ENCODE data around the gene CRIM1.
A peak's percentile ranks its signal among the peaks of the same experiment; 100 is the strongest.

Gene CRIM1

DNA sequence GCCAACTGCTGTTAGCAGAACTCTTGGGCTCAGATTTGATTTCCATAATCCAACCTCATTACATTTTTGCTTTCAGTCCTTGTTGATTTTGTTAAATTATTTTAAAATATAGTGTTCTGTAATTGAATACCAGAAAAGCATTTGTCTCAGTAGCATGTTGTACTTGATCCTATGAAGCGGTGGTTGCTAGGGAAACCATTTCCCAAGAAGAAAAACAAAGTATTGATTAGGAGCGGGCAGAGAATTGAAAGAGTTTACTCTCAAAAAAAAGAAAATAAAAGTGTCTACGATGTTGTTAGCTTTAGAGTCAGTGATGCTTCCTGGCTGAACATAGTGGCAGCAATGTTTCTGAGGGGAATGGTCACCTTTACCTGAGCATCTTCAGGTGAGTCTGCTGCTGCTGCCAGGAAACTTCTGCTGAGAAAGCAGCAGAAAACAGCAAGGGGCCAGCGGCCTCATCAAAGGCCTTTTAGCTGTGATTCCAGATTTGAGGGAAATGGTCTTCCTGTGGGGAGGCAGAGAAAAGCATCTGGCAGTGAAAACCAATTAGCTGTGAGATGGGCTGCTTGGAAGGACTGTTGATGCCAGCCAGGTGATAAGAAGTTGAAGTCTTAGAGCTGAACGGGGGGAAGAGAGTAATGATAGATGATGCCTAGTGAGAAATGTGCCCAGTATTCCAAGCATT lies 37.1 kb downstream of the CRIM1 start:
- no peaks in the 10 kb centered on the region for H3K27me3 ChIP-seq (ENCODE audit: control insufficient read depth in 5 of 5, insufficient read depth in 4 of 5, low read length in 5 of 5)
- H3K27ac ChIP-seq (ENCODE audit: low read depth, low read length), result no peak overlapping the region
- H3K9ac ChIP-seq (ENCODE audit: low read length in 5 of 5), result no peak overlapping the region
- H3K36me3 ChIP-seq (ENCODE audit: control insufficient read depth in 5 of 5, insufficient read depth in 5 of 5, low read length in 5 of 5), result peaks cover 5 to 13% (median 10%) of the 10 kb centered on the region in 5 donors
- peaks cover 3 to 51% (median 31%) of the 10 kb centered on the region in 5 donors for H3K4me1 ChIP-seq (ENCODE audit: control insufficient read depth in 5 of 5, insufficient read depth in 5 of 5, low read length in 5 of 5)
- H3K4me3 ChIP-seq (ENCODE audit: low read depth in 1 of 5, low read length in 5 of 5), result no peak overlapping the region
- H3K9me3 ChIP-seq (ENCODE audit: control insufficient read depth in 5 of 5, low read length in 5 of 5), result no peaks in the 10 kb centered on the region

DNA sequence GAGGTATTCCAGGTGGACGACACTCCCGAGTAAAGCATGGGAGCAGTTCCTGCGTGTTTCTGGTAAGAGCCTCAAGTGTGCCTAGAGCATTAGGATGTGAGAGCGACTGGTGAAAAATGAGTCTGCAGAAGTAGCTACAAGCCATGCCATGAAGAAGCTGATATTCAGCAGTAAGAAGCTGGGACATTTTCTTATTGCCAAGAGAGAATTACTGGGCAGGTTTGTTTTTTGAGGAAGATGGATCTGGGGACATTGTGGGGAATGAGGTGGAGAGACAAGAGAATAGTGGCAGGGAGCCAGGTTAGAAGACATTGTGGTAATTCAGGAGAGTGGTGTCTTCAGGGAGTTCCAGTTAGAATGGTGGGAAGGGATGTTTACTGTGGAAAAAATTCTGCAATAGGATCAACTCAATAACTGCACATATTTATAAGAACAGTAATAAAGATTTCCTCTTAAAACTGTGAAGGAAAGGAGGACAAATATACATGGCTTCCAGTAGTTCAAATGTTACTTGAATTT lies 38.2 kb downstream of the CRIM1 start:
- Histone ChIP-seq H3K4me3 (ENCODE audit: low read depth in 1 of 5, low read length in 5 of 5) (no peak overlapping the region), H3K4me1 (ENCODE audit: control insufficient read depth in 5 of 5, insufficient read depth in 5 of 5, low read length in 5 of 5) (peaks cover 3 to 54% (median 20%) of the 10 kb centered on the region in 5 donors), H3K9me3 (ENCODE audit: control insufficient read depth in 5 of 5, low read length in 5 of 5) (no peaks in the 10 kb centered on the region), H3K9ac (ENCODE audit: low read length in 5 of 5) (no peak overlapping the region), H3K36me3 (ENCODE audit: control insufficient read depth in 5 of 5, insufficient read depth in 5 of 5, low read length in 5 of 5) (peaks cover 8 to 17% (median 14%) of the 10 kb centered on the region in 5 donors), H3K27me3 (ENCODE audit: control insufficient read depth in 5 of 5, insufficient read depth in 4 of 5, low read length in 5 of 5) (no peaks in the 10 kb centered on the region), H3K27ac (ENCODE audit: low read depth, low read length) (no peak overlapping the region)

DNA sequence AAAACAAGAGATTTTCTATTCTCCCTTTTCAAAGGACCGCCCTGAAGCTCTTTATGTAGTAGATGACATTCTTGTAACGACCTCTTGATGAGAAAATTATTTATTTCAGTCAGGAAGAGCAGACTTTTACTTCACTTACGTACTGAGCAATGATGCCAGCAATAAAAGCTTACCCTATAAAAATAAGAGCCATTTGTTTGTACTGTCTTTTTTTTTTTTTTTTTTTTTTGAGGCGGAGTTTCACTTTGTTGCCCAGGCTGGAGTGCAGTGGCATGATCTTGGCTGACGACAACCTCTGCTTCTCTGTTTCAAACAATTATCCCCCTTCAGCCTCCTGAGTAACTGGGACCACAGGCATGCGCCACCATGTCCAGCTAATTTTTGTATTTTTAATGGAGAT lies 39.2 kb downstream of the CRIM1 start:
- H3K9me3 ChIP-seq (ENCODE audit: control insufficient read depth in 5 of 5, low read length in 5 of 5), result no peaks in the 10 kb centered on the region
- H3K27me3 ChIP-seq (ENCODE audit: control insufficient read depth in 5 of 5, insufficient read depth in 4 of 5, low read length in 5 of 5), result no peaks in the 10 kb centered on the region
- H3K9ac ChIP-seq (ENCODE audit: low read length in 5 of 5), result no peak overlapping the region
- peaks cover 5 to 19% (median 9%) of the 10 kb centered on the region in 5 donors for H3K36me3 ChIP-seq (ENCODE audit: control insufficient read depth in 5 of 5, insufficient read depth in 5 of 5, low read length in 5 of 5)
- H3K27ac ChIP-seq (ENCODE audit: low read depth, low read length), result no peak overlapping the region
- no peak overlapping the region for H3K4me3 ChIP-seq (ENCODE audit: low read depth in 1 of 5, low read length in 5 of 5)
- peaks cover 0 to 46% (median 15%) of the 10 kb centered on the region in 5 donors for H3K4me1 ChIP-seq (ENCODE audit: control insufficient read depth in 5 of 5, insufficient read depth in 5 of 5, low read length in 5 of 5)

DNA sequence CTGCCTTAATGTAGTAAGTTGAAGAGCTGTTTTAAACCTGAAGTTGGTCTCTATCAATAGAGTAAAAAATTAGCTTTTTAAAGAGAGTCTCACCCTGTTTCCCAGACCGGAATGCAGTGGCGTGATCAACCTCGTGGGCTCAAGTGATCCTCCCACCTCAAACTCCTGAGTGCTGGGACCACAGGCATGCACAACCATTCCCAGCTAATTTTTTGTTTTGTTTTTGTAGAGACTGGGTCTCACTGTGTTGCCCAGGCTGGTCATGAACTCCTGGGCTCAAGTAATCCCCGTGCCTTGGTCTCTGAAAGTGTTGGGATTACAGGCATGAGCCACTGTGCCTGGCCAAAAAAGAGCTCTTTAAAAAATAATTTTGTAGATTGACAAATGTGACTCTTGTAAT lies 40.3 kb downstream of the CRIM1 start:
- Histone ChIP-seq H3K9ac (ENCODE audit: low read length in 5 of 5) (no peak overlapping the region), H3K9me3 (ENCODE audit: control insufficient read depth in 5 of 5, low read length in 5 of 5) (no peaks in the 10 kb centered on the region), H3K4me3 (ENCODE audit: low read depth in 1 of 5, low read length in 5 of 5) (no peak overlapping the region), H3K27ac (ENCODE audit: low read depth, low read length) (peak overlapping the region; percentile 32), H3K27me3 (ENCODE audit: control insufficient read depth in 5 of 5, insufficient read depth in 4 of 5, low read length in 5 of 5) (no peaks in the 10 kb centered on the region), H3K36me3 (ENCODE audit: control insufficient read depth in 5 of 5, insufficient read depth in 5 of 5, low read length in 5 of 5) (peaks cover 3 to 19% (median 10%) of the 10 kb centered on the region in 5 donors), H3K4me1 (ENCODE audit: control insufficient read depth in 5 of 5, insufficient read depth in 5 of 5, low read length in 5 of 5) (peaks cover 0 to 40% (median 10%) of the 10 kb centered on the region in 5 donors)

DNA sequence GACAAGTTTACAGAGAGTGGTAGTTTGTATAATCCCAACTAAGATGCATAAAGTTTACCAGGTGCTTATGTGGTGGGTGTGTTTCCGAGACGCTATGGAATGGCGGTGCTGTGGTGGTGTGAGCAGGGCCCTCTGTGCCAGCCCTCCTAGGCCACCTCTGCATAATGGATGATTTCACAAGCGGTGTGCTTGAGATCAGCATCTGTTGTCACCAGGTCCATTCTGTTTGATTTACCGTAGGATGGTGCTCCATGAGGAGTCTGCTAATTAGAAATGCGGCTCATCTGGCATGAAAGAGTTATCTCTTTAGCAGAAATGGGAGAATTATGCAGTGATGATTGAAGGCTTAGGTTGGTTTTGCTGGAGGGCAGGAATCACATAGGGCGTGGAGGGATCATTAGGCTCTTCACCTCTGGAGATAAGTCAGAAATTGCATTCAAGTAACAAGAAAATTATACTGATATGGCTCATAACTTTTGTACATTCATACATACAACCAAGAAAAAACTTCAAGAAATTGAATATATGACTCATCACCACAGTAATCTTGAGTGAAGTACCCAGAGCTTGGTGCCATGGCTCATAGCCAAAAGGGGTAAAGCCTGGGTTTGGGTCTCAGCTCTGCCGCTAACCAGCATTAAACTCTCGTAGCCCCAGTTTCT lies 41.4 kb downstream of the CRIM1 start:
- Histone ChIP-seq H3K36me3 (ENCODE audit: control insufficient read depth in 5 of 5, insufficient read depth in 5 of 5, low read length in 5 of 5) (peaks cover 3 to 22% (median 10%) of the 10 kb centered on the region in 5 donors), H3K9me3 (ENCODE audit: control insufficient read depth in 5 of 5, low read length in 5 of 5) (no peaks in the 10 kb centered on the region), H3K4me1 (ENCODE audit: control insufficient read depth in 5 of 5, insufficient read depth in 5 of 5, low read length in 5 of 5) (peaks cover 0 to 43% (median 16%) of the 10 kb centered on the region in 5 donors), H3K4me3 (ENCODE audit: low read depth in 1 of 5, low read length in 5 of 5) (no peak overlapping the region), H3K27ac (ENCODE audit: low read depth, low read length) (peak overlapping the region; percentile 25), H3K27me3 (ENCODE audit: control insufficient read depth in 5 of 5, insufficient read depth in 4 of 5, low read length in 5 of 5) (no peaks in the 10 kb centered on the region), H3K9ac (ENCODE audit: low read length in 5 of 5) (no peak overlapping the region)

DNA sequence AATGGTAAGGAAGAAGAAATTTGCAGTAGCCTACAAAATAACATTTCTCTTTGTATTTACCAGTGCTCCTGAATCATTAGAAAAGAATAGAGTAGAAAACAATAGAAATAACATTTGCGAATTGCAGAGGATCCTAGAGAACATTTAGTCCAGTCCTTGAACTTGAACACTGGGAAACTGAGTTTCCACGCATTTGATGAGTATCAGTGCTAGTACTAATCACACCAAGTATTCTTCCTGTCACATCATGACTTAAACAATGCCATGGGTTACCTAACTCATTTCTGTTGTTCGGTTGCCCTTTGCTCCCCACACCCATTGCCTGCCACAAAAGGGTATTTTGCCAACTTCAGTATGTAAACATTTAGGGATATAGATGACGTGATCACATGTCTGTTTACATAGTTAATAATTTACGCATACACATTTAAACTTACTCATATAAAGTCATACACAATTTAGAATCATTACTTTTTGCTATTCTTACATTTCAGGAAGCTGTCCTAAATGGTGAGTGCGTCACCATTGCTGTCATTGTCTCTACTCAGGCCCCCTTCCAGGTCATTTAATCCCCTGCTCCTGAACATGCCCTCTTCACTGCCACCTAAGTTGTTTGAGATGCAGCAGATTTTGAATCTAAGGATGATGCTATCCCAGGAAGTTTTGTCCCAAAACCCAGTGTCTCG lies 42.3 kb downstream of the CRIM1 start:
- Histone ChIP-seq H3K9me3 (ENCODE audit: control insufficient read depth in 5 of 5, low read length in 5 of 5) (no peaks in the 10 kb centered on the region), H3K4me1 (ENCODE audit: control insufficient read depth in 5 of 5, insufficient read depth in 5 of 5, low read length in 5 of 5) (peaks cover 0 to 37% (median 19%) of the 10 kb centered on the region in 5 donors), H3K27me3 (ENCODE audit: control insufficient read depth in 5 of 5, insufficient read depth in 4 of 5, low read length in 5 of 5) (no peaks in the 10 kb centered on the region), H3K27ac (ENCODE audit: low read depth, low read length) (peak overlapping the region; percentile 25), H3K4me3 (ENCODE audit: low read depth in 1 of 5, low read length in 5 of 5) (no peak overlapping the region), H3K36me3 (ENCODE audit: control insufficient read depth in 5 of 5, insufficient read depth in 5 of 5, low read length in 5 of 5) (peaks cover 3 to 22% (median 10%) of the 10 kb centered on the region in 5 donors), H3K9ac (ENCODE audit: low read length in 5 of 5) (no peak overlapping the region)

DNA sequence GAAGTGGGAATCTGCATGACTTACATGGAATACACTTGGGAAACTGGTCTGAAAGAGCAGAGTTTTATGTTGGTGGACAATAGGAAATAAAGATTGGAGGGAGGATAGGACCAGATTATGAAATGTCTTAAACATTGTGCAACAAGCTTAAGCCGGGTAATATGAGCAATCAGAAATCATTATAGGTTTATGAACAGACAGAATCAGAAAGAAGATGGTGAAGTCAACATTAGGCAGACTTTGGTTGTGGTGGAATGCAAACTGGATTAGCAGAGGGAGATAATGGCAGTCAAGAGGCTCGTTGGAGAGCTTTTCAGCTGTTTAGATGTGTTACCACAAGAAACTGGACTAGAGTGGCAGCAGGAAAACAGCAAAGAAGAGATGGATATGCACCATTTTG lies 43.5 kb downstream of the CRIM1 start:
- Histone ChIP-seq H3K9me3 (ENCODE audit: control insufficient read depth in 5 of 5, low read length in 5 of 5) (no peaks in the 10 kb centered on the region), H3K27me3 (ENCODE audit: control insufficient read depth in 5 of 5, insufficient read depth in 4 of 5, low read length in 5 of 5) (no peaks in the 10 kb centered on the region), H3K36me3 (ENCODE audit: control insufficient read depth in 5 of 5, insufficient read depth in 5 of 5, low read length in 5 of 5) (peaks cover 3 to 26% (median 10%) of the 10 kb centered on the region in 5 donors), H3K27ac (ENCODE audit: low read depth, low read length) (peak overlapping the region; percentile 12), H3K4me1 (ENCODE audit: control insufficient read depth in 5 of 5, insufficient read depth in 5 of 5, low read length in 5 of 5) (peaks cover 0 to 29% (median 21%) of the 10 kb centered on the region in 5 donors), H3K4me3 (ENCODE audit: low read depth in 1 of 5, low read length in 5 of 5) (no peak overlapping the region), H3K9ac (ENCODE audit: low read length in 5 of 5) (no peak overlapping the region)

DNA sequence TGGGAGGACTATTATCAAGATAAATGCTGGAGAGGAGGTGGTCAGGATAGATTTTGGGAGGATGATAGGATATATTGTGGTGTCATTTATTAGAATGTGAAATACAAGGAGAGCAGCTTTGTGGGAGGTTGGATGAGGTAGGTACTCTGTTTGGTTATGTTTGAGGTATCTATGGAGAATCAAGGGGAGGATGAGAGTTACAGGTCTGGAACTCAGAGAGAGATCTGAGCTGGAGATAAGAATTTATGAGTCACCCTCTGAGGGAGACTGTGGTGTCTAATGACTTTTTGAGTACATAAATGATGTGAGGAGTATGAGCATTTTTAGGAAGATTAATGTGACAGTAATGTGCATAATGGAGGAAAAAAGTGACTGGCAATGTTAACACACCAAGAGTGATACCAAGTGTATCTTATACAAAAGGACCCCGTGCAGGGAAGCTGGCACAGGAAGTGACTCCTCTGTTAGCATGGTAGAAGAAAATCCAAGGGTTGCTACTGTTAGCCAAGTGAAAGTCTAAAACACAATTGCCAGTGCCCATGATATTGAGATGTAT lies 48.2 kb downstream of the CRIM1 start:
- H3K36me3 ChIP-seq (ENCODE audit: control insufficient read depth in 5 of 5, insufficient read depth in 5 of 5, low read length in 5 of 5), result peaks cover 0 to 13% (median 6%) of the 10 kb centered on the region in 5 donors
- H3K4me1 ChIP-seq (ENCODE audit: control insufficient read depth in 5 of 5, insufficient read depth in 5 of 5, low read length in 5 of 5), result peaks cover 3 to 46% (median 31%) of the 10 kb centered on the region in 5 donors
- H3K4me3 ChIP-seq (ENCODE audit: low read depth in 1 of 5, low read length in 5 of 5), result no peak overlapping the region
- no peaks in the 10 kb centered on the region for H3K9me3 ChIP-seq (ENCODE audit: control insufficient read depth in 5 of 5, low read length in 5 of 5)
- H3K27me3 ChIP-seq (ENCODE audit: control insufficient read depth in 5 of 5, insufficient read depth in 4 of 5, low read length in 5 of 5), result no peaks in the 10 kb centered on the region
- peak overlapping the region; percentile 34 for H3K27ac ChIP-seq (ENCODE audit: low read depth, low read length)
- no peak overlapping the region for H3K9ac ChIP-seq (ENCODE audit: low read length in 5 of 5)

DNA sequence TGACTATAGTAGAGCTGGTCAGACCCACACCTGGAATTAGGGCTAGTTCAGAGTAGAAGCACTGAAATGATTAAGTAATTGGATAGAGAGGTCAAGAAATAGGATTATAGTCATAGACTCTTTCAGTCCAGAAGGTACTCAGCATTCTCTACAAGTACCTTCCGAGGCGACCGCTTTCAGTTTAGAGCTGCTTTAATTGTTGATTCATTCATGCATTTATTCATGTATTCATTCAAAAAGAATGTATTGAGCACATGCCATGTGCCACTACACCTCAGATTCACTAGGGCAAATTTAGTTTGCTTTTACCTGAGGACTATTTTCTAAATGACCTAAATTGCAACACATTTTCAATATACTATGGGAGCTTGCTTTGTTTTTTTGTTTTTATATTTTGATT lies 48.7 kb downstream of the CRIM1 start:
- no peak overlapping the region for H3K4me3 ChIP-seq (ENCODE audit: low read depth in 1 of 5, low read length in 5 of 5)
- peaks cover 3 to 50% (median 29%) of the 10 kb centered on the region in 5 donors for H3K4me1 ChIP-seq (ENCODE audit: control insufficient read depth in 5 of 5, insufficient read depth in 5 of 5, low read length in 5 of 5)
- no peaks in the 10 kb centered on the region for H3K9me3 ChIP-seq (ENCODE audit: control insufficient read depth in 5 of 5, low read length in 5 of 5)
- no peaks in the 10 kb centered on the region for H3K27me3 ChIP-seq (ENCODE audit: control insufficient read depth in 5 of 5, insufficient read depth in 4 of 5, low read length in 5 of 5)
- H3K36me3 ChIP-seq (ENCODE audit: control insufficient read depth in 5 of 5, insufficient read depth in 5 of 5, low read length in 5 of 5), result peaks cover 0 to 8% (median 6%) of the 10 kb centered on the region in 5 donors
- no peak overlapping the region for H3K9ac ChIP-seq (ENCODE audit: low read length in 5 of 5)
- H3K27ac ChIP-seq (ENCODE audit: low read depth, low read length), result peak overlapping the region; percentile 34

All from subcutaneous abdominal adipose tissue (tissue), 5 donors.